Activated CD4-positive, alpha-beta T cell treated with anti-CD3 and anti-CD28 coated beads, Interleukin-2, amount 50 U/mL, for 1 hour (primary cell): Measurements from ENCODE around the gene SLC35F5.
"Not testable (repeated sequence)": the region's sequence is repeated elsewhere in the genome, so short reads cannot be mapped to it uniquely, and the experiment has no call there.

ENCODE experiments used
- DNase-seq: peaks from one replicate; pipeline ENCODE4 v3.0.0-alpha.2; 2020

SLC35F5 gene

DNA sequence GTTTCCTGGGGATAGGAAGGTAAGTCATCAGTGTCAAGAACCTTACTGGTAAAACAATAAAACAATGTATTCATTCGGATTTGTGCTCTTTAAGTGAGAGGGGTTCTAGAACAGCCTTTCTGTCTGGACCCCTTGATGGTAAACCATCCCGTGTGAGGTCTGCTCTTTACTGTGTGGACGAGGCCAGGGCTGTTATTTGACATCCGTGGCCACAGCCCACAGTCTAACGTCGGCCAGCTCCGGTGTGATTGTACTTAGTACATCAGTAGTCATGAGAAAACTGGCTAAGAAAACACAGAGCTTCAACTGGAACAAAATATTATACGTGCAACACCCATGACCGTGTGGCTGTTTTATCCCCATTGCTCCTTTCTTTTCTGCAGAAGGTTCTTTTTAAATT lies 62.0 kb downstream of the SLC35F5 start:
- DNase-seq = no peak

GRCh38 chr2:113692698-113693428 lies 63.6 kb downstream of the SLC35F5 start:
- no peak for DNase-seq

DNA sequence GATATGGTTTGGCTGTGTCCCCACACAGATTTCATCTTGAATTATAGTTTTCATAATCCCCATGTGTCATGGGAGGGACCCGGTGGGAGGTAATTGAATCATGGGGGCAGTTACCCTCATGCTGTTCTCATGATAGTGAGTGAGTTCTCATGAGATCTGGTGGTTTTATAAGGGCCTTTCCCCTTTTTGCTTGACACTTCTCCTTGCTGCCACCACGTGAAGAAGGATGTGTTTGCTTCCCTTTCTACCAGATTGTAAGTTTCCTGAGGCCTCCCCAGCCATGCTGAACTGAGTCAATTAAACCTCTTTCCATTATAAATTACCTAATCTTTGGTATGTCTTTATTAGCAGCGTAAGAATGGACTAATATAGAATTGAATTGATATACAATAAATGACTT lies 65.6 kb downstream of the SLC35F5 start:
- DNase-seq = not testable (repeated sequence)

GRCh38 chr2:113686537-113686936 lies 69.9 kb downstream of the SLC35F5 start:
- no peak for DNase-seq

GRCh38 chr2:113685471-113685870 lies 71.0 kb downstream of the SLC35F5 start:
- no peak for DNase-seq

GRCh38 chr2:113679457-113679856 lies 77.0 kb downstream of the SLC35F5 start:
- DNase-seq = no peak

DNA sequence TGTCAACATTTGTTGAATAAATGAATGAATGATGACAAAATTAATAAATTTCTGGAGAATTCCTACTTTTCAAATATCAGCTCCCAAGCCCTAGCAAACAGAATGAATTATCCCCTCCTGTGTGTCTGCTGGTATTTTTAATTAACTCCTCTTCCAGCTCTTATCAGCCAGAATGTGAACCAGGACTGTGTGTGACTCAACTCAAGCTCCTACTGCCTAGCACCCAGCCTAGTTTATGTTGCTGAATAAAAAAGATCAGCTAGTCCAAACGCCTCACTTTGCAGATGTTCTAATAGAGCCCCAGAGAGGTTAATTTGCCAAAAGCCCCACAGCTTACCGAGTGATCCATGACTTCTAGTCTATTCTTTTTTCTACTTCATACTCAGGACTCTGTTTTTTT lies 79.1 kb downstream of the SLC35F5 start:
- no peak for DNase-seq

DNA sequence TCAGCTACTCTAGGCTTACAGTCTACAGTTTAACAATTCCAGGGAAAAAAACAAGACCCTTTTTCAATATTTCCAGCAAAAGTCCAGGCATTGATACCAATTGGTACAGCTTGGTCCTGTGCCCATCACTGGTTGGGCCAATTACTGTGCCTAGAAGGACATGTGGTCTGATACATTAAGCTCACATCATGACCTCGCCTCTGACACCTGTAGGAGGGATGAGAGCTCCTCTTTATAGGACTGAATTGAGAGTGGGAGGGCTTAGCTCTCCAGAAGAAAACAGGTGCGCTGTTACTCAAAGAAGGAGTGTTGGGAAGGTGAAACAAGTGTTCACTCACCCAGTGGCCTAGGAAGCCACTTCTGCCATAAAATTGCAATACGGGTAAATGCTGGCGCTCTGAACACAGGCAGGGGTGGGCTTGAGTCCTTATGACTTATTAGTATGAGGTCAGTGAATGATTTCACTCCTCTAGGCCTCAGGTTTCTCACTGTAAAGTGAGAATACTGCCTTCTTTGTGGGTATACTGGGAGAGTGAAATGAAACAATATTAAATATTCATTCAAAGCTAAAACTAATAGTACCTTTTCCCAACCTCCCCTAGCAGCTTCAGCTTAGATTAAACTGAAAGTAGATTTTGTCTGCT lies 79.7 kb downstream of the SLC35F5 start:
- DNase-seq = no peak

GRCh38 chr2:113675875-113676274 lies 80.6 kb downstream of the SLC35F5 start:
- no peak for DNase-seq

DNA sequence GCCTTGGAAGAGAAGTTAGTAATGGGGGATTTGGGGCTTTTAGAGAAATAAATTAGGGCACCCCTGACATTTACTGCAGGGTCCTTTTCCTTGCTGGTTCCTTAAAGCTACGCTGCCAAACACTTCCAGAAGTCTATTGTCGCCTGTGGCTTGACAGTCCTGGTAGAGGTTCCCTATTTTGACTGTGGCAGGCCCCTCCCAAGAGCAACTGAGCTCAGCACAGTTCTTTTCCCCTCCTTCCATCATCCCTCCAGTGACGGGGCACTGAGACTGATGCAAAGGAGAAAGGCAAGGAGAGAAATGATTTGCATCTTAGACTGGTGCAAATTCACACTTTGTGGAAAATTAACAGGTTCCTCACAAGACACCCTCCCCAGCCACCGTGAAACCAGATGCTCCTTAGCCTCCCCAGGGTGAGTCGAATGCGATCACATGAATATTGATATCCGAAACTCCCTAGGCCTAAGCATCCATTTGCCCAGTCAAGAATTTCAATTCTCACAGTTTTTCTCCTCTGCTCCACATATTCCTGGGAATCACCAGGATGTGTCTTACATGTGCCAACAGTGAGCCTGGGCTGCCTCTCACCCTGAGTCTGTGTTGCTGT lies 84.0 kb downstream of the SLC35F5 start:
- no peak for DNase-seq

GRCh38 chr2:113669013-113669412 lies 87.4 kb downstream of the SLC35F5 start:
- not testable (repeated sequence) for DNase-seq

DNA sequence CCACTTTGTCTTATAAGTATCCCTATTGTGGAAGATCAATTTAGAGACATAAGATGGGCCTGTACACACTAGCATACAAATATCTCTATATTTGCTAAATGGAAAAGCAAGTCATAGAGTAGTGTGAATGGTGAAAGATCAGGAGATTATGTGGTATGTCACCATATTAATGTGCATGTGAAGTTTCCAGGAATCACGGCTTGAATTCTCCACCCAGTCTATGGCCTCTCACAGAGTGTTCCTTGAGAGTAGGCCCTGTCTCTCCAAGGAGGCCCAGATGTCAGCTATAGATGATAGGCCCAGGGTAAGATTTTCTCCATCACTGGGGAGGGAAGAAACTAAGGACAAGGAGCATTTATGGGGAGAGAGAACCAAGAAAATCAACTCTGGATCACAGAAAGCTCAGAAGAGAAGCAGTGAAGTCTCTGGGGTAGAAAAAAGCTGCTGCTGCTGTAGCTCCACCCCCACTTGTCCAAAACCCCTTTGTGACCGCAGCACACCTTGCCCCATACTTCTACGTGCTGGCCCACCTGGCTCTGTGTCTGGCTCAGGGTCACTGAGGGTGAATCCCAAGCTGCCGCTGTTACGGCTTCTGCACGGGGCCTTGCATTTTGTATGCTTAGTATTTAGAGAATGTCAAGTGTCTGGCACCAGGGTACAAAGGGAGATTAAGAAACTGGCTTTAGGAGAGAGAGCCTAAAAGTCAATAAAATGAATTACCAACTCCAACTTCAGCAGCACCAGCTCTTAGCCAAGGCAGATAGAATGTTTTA lies 91.5 kb downstream of the SLC35F5 start:
- DNase-seq = not testable (repeated sequence)

- not testable (repeated sequence) for DNase-seq
Measured at GRCh38 chr2:113663285-113664060, 93.0 kb downstream of the SLC35F5 start.
